GM13977 (cell line): ENCODE results near the gene FOXJ1.

Experiments
- DNase-seq: peaks from one replicate; pipeline ENCODE4 v3.0.0; 2012; ENCODE audit warnings: low spot score
- CTCF ChIP-seq: IDR thresholded peaks from 2 replicates; pipeline ENCODE4 v1.5.1; 2012; ENCODE audit warnings: mild to moderate bottlenecking, control low read depth; ENCODE audit not compliant: insufficient read depth; ENCODE audit errors: extremely low read depth, missing control alignments
- in situ Hi-C: fragments of 300-500 bp; cut with MboI; formaldehyde crosslinking; loops from one replicate; pipeline ENCODE4 v1.12.0; 2022; ENCODE audit warnings: low sequenced_read_pairs, low pct_unique_long_range_greater_than_20kb, mixed read lengths, inconsistent platforms; ENCODE audit not compliant: unreplicated experiment

Gene FOXJ1

GRCh38 chr17:76092526-76093413, 48.3 kb downstream of the FOXJ1 start:
- in situ Hi-C loops = no loop called here
- no peak for DNase-seq
- TF ChIP-seq CTCF = no peak

GRCh38 chr17:76091526-76092286, 49.3 kb downstream of the FOXJ1 start:
- DNase-seq = no peak
- in situ Hi-C loops = no loop called here
- no peak for TF ChIP-seq CTCF

- in situ Hi-C loops = no loop called here
- no peak for TF ChIP-seq CTCF
- no peak for DNase-seq
Observed at GRCh38 chr17:76090517-76091129, 50.4 kb downstream of the FOXJ1 start.

- DNase-seq = peak; percentile 8
- TF ChIP-seq CTCF = no peak
- in situ Hi-C loops = no loop called here
Observed at GRCh38 chr17:76089680-76090516, 51.1 kb downstream of the FOXJ1 start.

GRCh38 chr17:76088868-76089576, 52.0 kb downstream of the FOXJ1 start:
- no peak for TF ChIP-seq CTCF
- in situ Hi-C loops = no loop called here
- no peak for DNase-seq
